Measurements from ENCODE around the gene ENDOD1. TPM values are rescaled to one million over a fixed set of nuclear protein-coding genes. Genes with fewer than 3 reads are reported as not detected.
A peak's percentile ranks its signal among the peaks of the same experiment; 100 is the strongest.

Gene ENDOD1
- total RNA-seq, 1 experiment from 2014 or later: 8.1 TPM

- no peaks in the 10 kb centered on the region for H3K27me3 ChIP-seq (ENCODE audit: insufficient read depth, low read depth)
- no peak for DNase-seq
- no peaks in the 10 kb centered on the region for H3K36me3 ChIP-seq (ENCODE audit: low read depth)
- no peak overlapping the region for H3K4me2 ChIP-seq
- H3K27ac ChIP-seq: no peak overlapping the region
- no peaks in the 10 kb centered on the region for H3K9me2 ChIP-seq (ENCODE audit: insufficient read depth)
- no TSS peak for BruUV-seq (replicated peaks)
- TF ChIP-seq CTCF (conservative IDR thresholded peaks at IDR 0.05) (no peak), EZH2 (IDR thresholded peaks at IDR 0.05; ENCODE audit: low read depth) (no peak)
- no peaks in the 10 kb centered on the region for H3K9me3 ChIP-seq (ENCODE audit: insufficient read depth, low read depth)
- H3F3A ChIP-seq (ENCODE audit: insufficient read depth, low read depth): peaks cover 18% of the 10 kb centered on the region
- POLR2A ChIA-PET (ENCODE audit: unreplicated experiment): interaction anchor here (0.6 kb wide), 1 partner anchor 12 kb away, joined by 3 read pairs; no protein-coding TSS in a partner anchor
- peaks cover 6% of the 10 kb centered on the region; the same call in 1 of the 2 replicates for H3K79me2 ChIP-seq (ENCODE audit: low read depth)
- intact Hi-C loops (cut with micrococcal nuclease; ENCODE audit: unreplicated experiment): no loop called here
- no peak overlapping the region for H3K4me3 ChIP-seq
- no peak overlapping the region for H2AFZ ChIP-seq
- CTCF ChIA-PET: no interaction called here
- H3K4me1 ChIP-seq (replicated peaks; ENCODE audit: insufficient read depth): peaks cover 17% of the 10 kb centered on the region
- H4K20me1 ChIP-seq (ENCODE audit: insufficient read depth): no peaks in the 10 kb centered on the region
Observed at GRCh38 chr11:95102733-95103132, 13.1 kb downstream of the ENDOD1 start.

GRCh38 chr11:95103701-95104100 lies 14.1 kb downstream of the ENDOD1 start:
- Histone ChIP-seq H3K4me1 (replicated peaks; ENCODE audit: insufficient read depth) (peaks cover 27% of the 10 kb centered on the region), H3K9me3 (ENCODE audit: insufficient read depth, low read depth) (no peaks in the 10 kb centered on the region), H3F3A (ENCODE audit: insufficient read depth, low read depth) (peaks cover 28% of the 10 kb centered on the region), H4K20me1 (ENCODE audit: insufficient read depth) (no peaks in the 10 kb centered on the region), H2AFZ (no peak overlapping the region), H3K4me3 (no peak overlapping the region), H3K9me2 (ENCODE audit: insufficient read depth) (no peaks in the 10 kb centered on the region), H3K36me3 (ENCODE audit: low read depth) (no peaks in the 10 kb centered on the region), H3K4me2 (no peak overlapping the region), H3K79me2 (ENCODE audit: low read depth) (peaks cover 6% of the 10 kb centered on the region; the same call in 1 of the 2 replicates), H3K27me3 (ENCODE audit: insufficient read depth, low read depth) (no peaks in the 10 kb centered on the region), H3K27ac (no peak overlapping the region)
- intact Hi-C loops (cut with micrococcal nuclease; ENCODE audit: unreplicated experiment): no loop called here
- ChIA-PET POLR2A (ENCODE audit: unreplicated experiment) (no interaction called here), CTCF (no interaction called here)
- DNase-seq: no peak
- BruUV-seq (replicated peaks): no TSS peak
- TF ChIP-seq EZH2 (IDR thresholded peaks at IDR 0.05; ENCODE audit: low read depth) (no peak), CTCF (conservative IDR thresholded peaks at IDR 0.05) (no peak)

- TF ChIP-seq CTCF (conservative IDR thresholded peaks at IDR 0.05) (no peak), EZH2 (IDR thresholded peaks at IDR 0.05; ENCODE audit: low read depth) (no peak)
- CTCF ChIA-PET: no interaction called here
- peaks cover 33% of the 10 kb centered on the region for H3K4me1 ChIP-seq (replicated peaks; ENCODE audit: insufficient read depth)
- no peak overlapping the region for H3K27ac ChIP-seq
- H2AFZ ChIP-seq: no peak overlapping the region
- BruUV-seq (replicated peaks): no TSS peak
- peaks cover 6% of the 10 kb centered on the region; the same call in 1 of the 2 replicates for H3K79me2 ChIP-seq (ENCODE audit: low read depth)
- no peak overlapping the region for H3K4me2 ChIP-seq
- DNase-seq: peak in 1 of 2 experiments; percentile 70
- no peaks in the 10 kb centered on the region for H3K36me3 ChIP-seq (ENCODE audit: low read depth)
- POLR2A ChIA-PET (ENCODE audit: unreplicated experiment): no interaction called here
- no peak overlapping the region for H3K4me3 ChIP-seq
- no peaks in the 10 kb centered on the region for H3K27me3 ChIP-seq (ENCODE audit: insufficient read depth, low read depth)
- H3K9me3 ChIP-seq (ENCODE audit: insufficient read depth, low read depth): no peaks in the 10 kb centered on the region
- peaks cover 34% of the 10 kb centered on the region for H3F3A ChIP-seq (ENCODE audit: insufficient read depth, low read depth)
- H3K9me2 ChIP-seq (ENCODE audit: insufficient read depth): no peaks in the 10 kb centered on the region
- intact Hi-C loops (cut with micrococcal nuclease; ENCODE audit: unreplicated experiment): no loop called here
- no peaks in the 10 kb centered on the region for H4K20me1 ChIP-seq (ENCODE audit: insufficient read depth)
Observed at GRCh38 chr11:95104121-95104830, 14.6 kb downstream of the ENDOD1 start.

All from PC-9 (cell line).